ENCODE measurements around the gene PTPRD. TPM values are rescaled to one million over a fixed set of nuclear protein-coding genes. Genes with fewer than 3 reads are reported as not detected.

PTPRD gene
- total RNA-seq, 3 donors from 2014 or later (not counting 1 experiment from before 2014, with no cell fraction given): 0.05 to 0.68 TPM; not detected in 1

DNA sequence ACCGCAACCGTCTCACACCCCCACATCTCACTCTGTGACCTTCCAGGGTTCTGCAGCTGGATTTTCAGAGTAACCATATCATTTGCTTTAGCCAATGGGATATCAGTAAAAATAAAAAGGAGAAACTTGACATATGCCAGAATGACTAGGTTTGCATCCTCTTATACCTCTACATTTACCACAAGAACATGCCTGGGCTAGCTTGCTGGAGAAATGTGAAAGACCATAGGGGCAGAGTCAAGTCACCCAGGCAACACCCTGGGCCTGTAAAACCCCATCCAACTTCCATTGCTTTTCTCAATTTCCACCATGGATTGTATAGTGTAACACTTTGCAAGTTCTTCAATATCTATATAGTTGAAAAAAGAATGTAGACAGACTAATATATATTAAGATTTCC, 731.1 kb downstream of the PTPRD start:
- DNase-seq: no peak
- WGBS (ENCODE audit: insufficient coverage): no CpG with 5 or more reads among the region's 2 CpGs
- Mint-ChIP-seq H3K27ac (no peak overlapping the region), H3K9me3 (peaks cover 4 to 11% of the 10 kb centered on the region in 2 donors), H3K4me1 (no peaks in the 10 kb centered on the region), H3K4me3 (no peak overlapping the region), H3K36me3 (no peaks in the 10 kb centered on the region), H3K27me3 (ENCODE audit: low read depth in 2 of 2) (no peaks in the 10 kb centered on the region)
- ATAC-seq: no peak
- Histone ChIP-seq H3K27me3 (ENCODE audit: control insufficient read depth, insufficient read depth, low read length) (no peaks in the 10 kb centered on the region), H3K4me1 (ENCODE audit: control insufficient read depth, insufficient read depth, low read length) (no peaks in the 10 kb centered on the region), H3K9me3 (ENCODE audit: control insufficient read depth, insufficient read depth, low read length) (no peaks in the 10 kb centered on the region), H3K36me3 (ENCODE audit: control insufficient read depth, insufficient read depth, low read length) (no peaks in the 10 kb centered on the region), H3K27ac (ENCODE audit: low read length) (no peak overlapping the region), H3K4me3 (ENCODE audit: low read length) (no peak overlapping the region)
- TF ChIP-seq, protein P1, sequence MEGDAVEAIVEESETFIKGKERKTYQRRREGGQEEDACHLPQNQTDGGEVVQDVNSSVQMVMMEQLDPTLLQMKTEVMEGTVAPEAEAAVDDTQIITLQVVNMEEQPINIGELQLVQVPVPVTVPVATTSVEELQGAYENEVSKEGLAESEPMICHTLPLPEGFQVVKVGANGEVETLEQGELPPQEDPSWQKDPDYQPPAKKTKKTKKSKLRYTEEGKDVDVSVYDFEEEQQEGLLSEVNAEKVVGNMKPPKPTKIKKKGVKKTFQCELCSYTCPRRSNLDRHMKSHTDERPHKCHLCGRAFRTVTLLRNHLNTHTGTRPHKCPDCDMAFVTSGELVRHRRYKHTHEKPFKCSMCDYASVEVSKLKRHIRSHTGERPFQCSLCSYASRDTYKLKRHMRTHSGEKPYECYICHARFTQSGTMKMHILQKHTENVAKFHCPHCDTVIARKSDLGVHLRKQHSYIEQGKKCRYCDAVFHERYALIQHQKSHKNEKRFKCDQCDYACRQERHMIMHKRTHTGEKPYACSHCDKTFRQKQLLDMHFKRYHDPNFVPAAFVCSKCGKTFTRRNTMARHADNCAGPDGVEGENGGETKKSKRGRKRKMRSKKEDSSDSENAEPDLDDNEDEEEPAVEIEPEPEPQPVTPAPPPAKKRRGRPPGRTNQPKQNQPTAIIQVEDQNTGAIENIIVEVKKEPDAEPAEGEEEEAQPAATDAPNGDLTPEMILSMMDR (IDR thresholded peaks at IDR 0.05): no peak
- intact Hi-C loops (cut with micrococcal nuclease): no loop called here

DNA sequence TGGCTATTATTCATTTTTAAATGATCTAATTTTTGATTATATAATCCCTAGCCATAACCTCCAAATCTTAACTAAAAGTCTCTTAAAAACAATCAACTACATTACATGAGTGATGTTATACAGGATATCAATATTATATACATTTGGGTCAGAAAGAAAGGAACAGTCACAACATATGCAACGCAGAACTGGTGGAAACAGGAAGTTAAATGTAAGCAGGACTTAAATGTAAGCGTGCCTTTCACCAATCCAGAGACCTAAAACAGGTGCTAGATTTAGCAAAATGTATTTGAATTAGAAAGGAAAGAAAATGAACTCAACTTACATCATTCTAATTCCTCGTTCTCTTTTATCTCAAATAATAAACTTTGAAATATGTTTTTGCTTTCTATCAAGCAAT, 738.5 kb downstream of the PTPRD start:
- no peaks in the 10 kb centered on the region for H3K36me3 ChIP-seq (ENCODE audit: control insufficient read depth, insufficient read depth, low read length)
- DNase-seq: no peak
- Mint-ChIP-seq H3K36me3 (no peaks in the 10 kb centered on the region), H3K27me3 (ENCODE audit: low read depth in 2 of 2) (no peaks in the 10 kb centered on the region), H3K4me1 (no peaks in the 10 kb centered on the region), H3K27ac (no peak overlapping the region), H3K4me3 (no peak overlapping the region), H3K9me3 (peaks cover 7 to 11% of the 10 kb centered on the region in 2 donors)
- H3K27me3 ChIP-seq (ENCODE audit: control insufficient read depth, insufficient read depth, low read length): no peaks in the 10 kb centered on the region
- H3K4me3 ChIP-seq (ENCODE audit: low read length): no peak overlapping the region
- intact Hi-C loops (cut with micrococcal nuclease): no loop called here
- H3K27ac ChIP-seq (ENCODE audit: low read length): no peak overlapping the region
- H3K4me1 ChIP-seq (ENCODE audit: control insufficient read depth, insufficient read depth, low read length): no peaks in the 10 kb centered on the region
- WGBS (ENCODE audit: insufficient coverage): 0% methylated on average over 2 of the region's 3 CpGs
- H3K9me3 ChIP-seq (ENCODE audit: control insufficient read depth, insufficient read depth, low read length): no peaks in the 10 kb centered on the region
- ATAC-seq: no peak
- TF ChIP-seq, protein P1 (IDR thresholded peaks at IDR 0.05): no peak

DNA sequence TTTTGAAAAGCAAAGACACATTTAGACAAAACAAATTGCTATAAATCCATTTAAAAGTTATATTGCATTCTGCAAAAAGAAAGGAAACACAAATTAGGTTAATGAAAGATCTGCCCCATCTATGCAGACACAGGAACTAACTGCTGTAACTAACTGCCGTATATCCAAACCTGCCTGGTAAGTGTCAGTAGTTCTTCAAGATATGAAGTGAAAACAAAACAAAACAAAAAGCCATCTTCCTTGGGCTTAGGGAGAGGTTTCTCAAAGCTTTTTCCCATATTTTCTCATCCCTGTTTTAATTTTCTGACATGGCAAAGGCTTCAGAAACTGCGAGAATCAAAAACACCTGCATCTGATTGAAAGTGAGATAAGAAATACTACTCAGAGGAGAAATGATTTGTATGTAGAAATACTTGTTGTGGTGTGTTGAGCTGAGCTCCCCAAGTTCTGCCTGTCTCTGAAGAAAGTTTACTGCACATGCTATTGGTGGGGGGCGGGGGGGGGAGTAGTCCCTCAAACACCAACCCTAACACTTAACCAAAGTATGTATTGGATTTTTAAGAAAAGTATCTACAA, 750.5 kb downstream of the PTPRD start:
- no peak overlapping the region for H3K27ac ChIP-seq (ENCODE audit: low read length)
- H3K4me1 ChIP-seq (ENCODE audit: control insufficient read depth, insufficient read depth, low read length): no peaks in the 10 kb centered on the region
- no peak overlapping the region for H3K27ac Mint-ChIP-seq
- TF ChIP-seq, protein P1 (IDR thresholded peaks at IDR 0.05): no peak
- no peak overlapping the region for H3K4me3 Mint-ChIP-seq
- no peaks in the 10 kb centered on the region for H3K4me1 Mint-ChIP-seq
- H3K36me3 ChIP-seq (ENCODE audit: control insufficient read depth, insufficient read depth, low read length): no peaks in the 10 kb centered on the region
- H3K36me3 Mint-ChIP-seq: no peaks in the 10 kb centered on the region
- H3K9me3 ChIP-seq (ENCODE audit: control insufficient read depth, insufficient read depth, low read length): no peaks in the 10 kb centered on the region
- ATAC-seq: no peak
- no peak for DNase-seq
- H3K27me3 Mint-ChIP-seq (ENCODE audit: low read depth in 2 of 2): no peaks in the 10 kb centered on the region
- WGBS (ENCODE audit: insufficient coverage): 0% methylated on average over 1 of the region's 3 CpGs
- H3K4me3 ChIP-seq (ENCODE audit: low read length): no peak overlapping the region
- intact Hi-C loops (cut with micrococcal nuclease): no loop called here
- H3K9me3 Mint-ChIP-seq: peaks cover 6 to 7% of the 10 kb centered on the region in 2 donors
- no peaks in the 10 kb centered on the region for H3K27me3 ChIP-seq (ENCODE audit: control insufficient read depth, insufficient read depth, low read length)
